CD1c-positive myeloid dendritic cell (primary cell): ENCODE measurements around the gene PLEKHG7.
"Not testable (repeated sequence)": the region's sequence is repeated elsewhere in the genome, so short reads cannot be mapped to it uniquely, and the experiment has no call there.

Source experiments
- DNase-seq: peaks from one replicate; pipeline ENCODE4 v3.0.0-alpha.2; 2016; ENCODE audit errors: extremely low spot score

Gene PLEKHG7

DNA sequence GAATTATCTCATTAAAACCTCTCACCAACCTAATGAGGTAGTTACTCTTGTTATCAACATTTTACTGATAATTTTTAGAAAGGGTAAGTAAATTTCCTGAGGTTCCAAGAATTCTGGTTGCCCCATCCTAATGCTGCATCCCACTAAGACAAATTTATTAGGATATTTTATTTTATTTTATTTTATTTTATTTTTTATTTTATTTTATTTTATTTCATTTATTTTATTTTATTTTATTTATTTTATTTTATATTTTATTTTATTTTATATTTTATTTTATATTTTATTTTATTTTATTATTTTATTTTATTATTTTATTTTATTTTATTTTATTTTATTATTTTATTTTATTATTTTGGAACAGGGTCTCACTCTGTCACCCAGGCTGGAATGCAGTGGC, 46.9 kb downstream of the PLEKHG7 start:
- DNase-seq: not testable (repeated sequence)

DNA sequence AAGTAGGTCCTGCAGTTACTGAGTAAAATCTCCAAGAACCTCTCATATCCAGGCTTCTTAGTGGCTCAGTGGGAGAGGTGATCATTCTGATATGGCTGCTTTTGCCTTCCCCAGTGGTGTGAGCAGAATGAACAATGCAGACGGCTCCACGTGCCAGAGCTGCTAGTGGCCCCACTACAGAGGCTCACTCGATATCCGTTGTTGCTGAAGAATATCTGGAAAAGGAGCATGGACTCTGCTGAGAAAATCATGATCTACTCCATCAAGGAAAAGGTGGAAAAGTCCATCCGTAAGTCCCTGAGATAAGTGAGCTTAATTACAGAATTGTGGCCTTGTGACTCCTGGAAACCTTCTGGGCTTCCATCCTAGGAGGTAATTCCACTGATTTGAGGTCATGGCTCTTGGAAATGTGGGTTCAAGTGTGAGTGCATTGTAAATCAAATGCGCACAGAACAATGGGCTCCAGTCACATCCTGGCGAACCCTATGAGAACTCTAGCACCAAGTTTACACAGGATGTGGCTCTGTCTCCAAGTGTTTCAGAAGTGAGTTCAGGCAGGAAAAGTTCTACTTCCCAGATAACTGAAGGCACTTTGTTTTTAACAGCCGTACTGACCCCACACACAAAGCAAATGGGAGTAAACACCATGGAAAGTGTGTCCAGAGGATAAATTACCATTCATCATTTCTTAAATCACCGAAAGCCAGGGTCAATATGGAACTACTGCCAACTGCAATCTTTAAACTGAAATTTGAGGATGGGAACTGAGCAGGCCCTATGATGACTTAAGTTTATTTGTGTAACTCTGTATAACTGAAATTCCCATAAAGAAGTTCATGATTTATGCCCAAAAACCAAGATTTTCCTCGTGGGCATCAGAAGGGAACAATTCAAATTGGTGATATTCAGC, 51.4 kb downstream of the PLEKHG7 start:
- no peak for DNase-seq

DNA sequence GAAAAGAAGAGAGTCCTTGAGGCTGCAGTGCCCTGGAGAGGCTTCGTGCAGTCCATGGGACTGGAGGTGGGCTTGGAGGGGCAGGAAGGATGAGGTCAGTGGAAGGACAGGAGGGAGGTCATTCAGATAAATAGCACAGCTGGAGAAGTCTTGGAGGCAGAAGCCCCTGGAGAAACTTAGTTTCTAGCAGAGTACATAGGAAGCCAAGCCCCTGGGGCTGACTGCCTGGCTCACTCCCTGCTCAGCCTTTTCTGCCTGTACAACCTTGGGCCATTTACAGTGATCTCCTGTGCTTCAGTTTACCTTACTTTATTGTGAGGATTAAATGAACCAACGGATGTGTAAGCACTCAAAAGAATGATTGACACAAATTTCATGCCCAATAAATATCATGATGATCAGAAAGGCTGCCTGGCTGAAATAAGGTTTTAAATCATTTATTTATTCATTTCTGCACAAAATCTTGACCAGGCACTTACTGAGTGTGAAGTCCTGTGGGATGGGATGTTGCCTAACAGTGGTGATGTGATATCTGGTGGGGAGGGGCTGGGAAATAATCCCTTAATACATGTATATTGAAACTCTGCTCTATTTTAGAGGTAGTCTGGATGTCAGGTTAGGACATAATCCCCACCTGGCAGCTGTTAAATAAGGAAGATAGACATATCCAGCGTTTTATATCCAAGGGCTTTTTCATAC, 54.3 kb downstream of the PLEKHG7 start:
- no peak for DNase-seq

DNA sequence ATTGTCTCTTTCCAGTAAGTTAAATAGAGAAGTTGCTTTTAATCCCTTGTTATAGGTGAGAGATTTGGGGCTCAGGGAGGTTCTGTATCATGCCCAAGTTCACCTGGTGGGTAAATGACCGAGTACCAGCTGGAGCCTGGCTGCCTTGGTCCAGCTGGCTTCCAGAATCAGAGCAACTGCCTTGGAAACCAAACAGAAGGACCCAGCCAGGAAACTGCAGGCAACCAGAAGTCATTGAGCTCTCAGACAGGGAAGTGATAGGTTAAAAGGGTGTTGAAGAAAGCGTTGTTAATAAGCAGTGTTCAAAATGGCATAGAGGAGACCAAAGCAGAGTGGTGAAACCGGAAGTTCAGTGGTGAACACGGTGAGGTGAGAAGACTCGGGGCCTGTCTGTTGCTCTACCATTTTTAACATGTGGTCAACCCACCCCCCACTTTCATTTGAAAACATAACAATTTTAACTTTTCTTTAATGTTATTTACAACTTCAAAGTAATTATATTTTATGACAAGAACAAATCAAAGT, 54.9 kb downstream of the PLEKHG7 start:
- no peak for DNase-seq

DNA sequence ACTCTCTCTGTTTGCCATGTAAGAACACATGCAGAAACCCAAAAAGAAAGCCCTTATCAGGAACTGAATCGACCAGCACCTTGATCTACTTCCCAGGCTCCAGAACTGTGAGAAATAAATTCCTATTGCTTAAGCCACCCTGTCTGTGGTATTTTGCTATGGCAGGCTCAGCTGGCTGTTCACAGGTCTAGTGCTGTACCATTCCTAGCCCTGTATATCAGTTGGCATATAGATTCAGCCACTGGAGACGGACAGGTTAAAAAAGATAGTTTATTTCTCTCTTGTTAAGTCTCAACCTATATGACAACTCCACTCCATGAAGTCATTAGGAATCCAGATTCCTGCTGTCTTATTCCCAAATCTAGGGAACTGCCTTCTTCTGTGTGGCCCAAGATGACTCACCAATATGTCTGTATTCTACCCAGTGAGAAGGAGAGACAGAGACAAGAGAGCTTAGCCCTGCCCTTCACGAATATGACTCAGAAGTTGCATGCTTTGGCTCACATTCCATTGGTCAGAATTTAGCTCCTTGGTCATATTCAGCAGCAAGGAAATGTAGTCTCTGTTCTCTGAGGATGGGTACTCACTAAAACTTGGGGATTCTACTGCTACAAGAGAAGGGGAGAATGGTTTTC, 57.0 kb downstream of the PLEKHG7 start:
- peak; percentile 6 for DNase-seq

DNA sequence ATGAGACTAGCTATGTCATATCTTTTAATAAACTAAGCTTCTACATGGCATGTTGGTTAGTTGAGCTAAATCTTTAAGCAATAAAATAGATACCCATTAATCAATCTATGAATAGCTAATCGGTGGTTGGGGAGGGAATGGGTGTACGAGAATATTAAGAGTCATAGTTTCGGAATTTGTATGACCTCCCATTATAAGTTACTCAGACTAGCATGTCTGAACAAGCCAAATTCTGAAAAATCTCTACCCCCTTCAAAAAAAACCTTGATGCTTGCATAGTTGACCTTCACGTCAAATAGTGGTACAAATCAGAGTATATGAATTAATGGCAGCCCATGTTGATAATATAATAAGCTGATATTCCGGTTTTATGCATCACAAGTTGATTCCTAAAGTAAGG, 60.0 kb downstream of the PLEKHG7 start:
- no peak for DNase-seq

DNA sequence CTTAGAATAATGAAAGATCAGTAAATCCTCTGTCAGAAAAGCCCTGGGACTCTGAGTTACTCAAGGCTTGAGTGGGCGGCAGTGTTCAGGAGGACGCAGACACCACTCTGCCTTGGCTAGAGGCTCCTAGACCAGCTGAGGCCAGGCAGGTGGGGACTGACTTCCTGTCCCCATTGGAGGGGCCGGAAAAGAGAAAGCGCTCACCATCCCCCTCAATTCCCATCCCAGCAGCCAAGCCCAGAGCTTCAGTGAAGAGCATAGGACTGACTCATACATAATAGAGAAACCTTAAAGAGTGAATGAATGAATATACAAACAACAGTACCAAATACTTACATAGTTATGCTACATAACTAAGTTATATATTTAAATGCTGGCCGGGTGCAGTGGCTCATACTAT, 62.0 kb downstream of the PLEKHG7 start:
- no peak for DNase-seq

DNA sequence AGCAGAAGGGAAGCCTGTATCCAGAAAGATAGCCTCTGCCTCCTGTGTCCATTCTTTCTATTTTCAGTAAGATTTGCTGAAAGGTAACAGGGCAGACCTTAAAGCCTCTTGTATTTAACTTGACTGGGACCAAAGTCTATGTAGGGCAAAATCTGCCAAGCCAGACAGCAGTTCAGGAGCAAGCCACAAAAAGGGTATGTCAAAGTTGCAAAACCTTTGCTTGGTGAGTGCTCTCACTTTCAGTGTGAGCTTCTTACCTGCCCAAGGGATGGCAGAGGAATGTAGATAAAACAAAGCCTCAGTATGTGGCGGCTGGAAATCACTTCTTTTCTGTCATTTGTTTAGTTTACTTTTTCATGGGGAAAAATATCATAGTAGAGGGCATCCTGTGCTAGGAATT, 63.1 kb downstream of the PLEKHG7 start:
- no peak for DNase-seq

DNA sequence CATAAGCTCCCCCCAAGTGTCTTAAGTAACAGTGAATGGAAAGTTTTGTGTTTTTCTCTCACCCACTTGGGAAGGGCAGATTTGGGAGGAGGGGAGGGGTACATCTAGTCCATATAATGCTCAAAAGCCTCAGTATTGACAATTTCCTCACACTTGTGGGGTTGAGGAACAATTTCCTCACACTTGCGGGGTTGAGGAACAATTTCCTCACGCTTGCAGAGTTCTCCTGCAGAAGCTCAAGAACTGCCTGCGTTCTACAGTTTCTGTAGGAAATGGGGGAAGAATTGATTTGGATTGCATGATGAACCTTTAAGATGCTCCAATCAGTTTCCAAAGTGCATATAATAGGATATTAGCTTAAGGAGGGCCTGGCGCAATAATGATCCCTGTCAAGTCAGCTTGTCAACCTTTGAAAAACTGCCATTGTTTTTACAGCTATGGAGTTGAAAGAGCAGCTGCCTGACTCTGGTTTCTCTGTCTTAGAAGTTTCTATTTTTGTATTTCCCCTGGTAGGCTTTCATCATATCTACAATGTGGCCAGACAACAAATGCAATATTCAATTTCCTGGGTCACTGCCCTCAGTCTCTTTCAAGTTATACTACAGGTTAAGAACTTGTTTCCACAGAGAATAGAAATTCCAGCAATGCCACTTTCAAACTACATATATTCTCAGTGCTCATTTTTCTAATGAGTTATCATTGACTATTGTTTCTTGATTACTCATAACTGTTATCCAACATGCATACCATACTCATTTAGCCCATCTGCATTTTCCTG, 66.5 kb downstream of the PLEKHG7 start:
- DNase-seq: no peak

DNA sequence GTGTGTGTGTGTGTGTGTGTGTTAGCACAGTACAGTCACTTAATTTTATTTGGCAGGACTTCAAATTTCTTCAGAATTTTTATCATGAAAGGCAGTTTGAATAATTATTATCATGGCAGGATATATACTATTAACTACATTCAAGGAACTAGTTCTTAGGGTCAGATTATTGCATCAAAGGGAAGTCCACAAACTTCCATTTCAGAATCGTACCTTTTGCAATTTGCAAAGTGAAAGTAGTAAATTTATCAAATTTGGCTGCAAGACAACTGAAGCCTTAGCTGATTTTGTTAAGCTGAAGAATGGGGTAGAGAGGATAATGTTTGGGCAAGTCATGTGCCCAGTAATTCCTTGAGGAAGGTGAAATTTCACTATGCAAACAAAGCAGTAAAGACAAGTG, 68.2 kb downstream of the PLEKHG7 start:
- peak; percentile 24 for DNase-seq

DNA sequence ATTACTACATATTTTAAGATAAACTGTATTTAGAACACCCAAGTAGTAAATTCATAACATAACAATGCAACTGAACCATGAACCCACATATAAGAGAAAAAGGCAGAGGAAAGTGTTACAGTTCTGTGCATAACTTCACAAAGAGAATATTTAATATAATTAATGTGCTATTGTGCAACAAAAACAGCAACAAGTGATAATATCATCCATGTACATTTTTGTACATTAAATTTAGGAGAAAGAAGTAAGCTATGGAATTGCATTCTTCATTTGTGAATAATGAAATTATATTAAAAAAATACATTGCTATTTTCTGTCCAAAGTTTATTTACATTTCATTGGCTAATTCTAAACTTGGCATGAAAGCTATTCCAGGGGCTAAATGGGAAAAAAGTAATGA, 72.6 kb downstream of the PLEKHG7 start:
- DNase-seq: no peak

DNA sequence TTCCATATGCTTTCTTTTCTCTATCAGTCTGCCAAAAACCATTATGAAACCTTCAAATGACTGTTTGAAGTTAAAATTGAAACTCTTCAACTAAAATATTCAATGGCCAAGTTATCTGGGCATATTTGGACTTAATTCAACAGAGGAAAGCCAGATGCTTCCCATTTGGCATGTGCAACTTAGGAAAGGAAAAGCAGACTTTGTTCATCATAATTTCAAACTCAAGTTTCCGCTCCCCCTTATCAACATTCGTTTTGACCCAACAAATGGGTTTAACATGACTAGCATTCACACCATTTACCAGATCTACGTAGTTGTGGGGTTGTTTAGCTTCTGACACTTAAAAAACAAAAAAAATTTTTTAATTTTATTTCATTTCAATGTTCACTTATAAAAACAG, 75.7 kb downstream of the PLEKHG7 start:
- DNase-seq: no peak

DNA sequence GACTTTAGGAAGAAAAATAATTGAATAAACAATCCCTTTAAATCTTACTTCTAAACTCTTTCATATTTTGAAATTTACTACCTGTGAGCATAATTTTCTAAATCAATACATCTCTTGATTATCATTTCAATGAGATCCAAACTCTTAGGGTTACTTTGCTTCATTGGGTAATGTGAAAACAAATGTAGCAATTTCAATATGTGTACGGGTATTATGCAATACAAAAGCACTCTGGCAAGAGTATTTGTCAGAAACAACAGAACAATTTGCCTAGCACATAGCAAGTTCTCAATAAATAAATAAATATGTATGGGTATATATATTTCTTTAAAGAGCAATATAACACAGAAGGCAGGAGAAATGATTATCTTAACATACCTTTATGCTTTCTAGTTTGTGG, 77.1 kb downstream of the PLEKHG7 start:
- DNase-seq: no peak

DNA sequence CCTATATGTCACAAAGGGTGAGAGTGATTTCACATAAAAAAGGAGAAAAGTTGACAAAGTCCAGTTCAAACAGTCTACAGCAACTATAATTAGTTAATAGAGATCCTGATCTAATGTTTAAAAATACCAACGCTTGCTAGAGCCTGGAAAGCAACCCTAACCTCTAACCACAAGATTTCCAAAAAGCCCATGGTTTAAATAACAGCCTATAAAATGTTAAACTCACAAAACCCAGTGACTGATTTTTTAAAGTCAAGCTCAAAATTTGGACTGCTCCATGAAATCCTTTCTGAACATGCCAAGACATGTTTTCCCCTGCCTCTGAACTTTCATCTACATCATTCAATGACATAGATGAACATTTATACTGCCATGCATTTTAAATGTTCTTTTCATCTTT, 81.6 kb downstream of the PLEKHG7 start:
- no peak for DNase-seq

DNA sequence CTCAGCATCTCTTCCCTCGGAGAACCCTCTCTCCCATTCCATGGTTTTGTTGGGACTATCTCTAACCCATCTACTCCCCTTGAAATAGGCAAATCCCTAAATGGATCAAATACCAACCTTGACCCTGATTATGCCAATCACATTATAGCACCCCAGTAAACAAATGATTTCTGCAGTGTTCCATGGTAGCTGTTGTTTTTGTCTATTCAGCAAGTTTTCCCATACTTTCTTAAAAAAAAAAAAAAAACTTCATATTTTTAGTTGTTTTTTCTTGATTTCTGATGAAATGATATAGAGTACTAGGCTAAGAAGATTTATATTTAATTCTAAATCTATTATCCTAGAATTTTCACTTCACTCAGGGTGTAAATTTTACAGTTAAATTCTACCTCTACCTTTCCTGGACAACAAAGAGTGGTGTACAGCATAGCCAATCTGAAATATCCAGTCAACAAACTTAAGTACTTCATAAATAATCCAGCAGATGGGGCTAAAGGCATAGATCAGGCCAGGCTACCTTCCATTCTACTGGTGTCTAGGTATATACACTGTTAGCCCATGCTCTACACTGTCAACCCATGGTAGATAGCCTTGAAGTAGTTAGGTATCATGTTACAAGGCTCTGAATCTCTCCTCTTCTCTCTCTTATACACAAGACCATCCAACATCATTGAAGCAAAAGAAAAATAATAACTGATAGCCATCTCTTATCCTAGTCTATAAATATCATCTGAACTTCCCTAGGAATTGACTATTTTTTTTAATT, 82.2 kb downstream of the PLEKHG7 start:
- peak; percentile 68 for DNase-seq

DNA sequence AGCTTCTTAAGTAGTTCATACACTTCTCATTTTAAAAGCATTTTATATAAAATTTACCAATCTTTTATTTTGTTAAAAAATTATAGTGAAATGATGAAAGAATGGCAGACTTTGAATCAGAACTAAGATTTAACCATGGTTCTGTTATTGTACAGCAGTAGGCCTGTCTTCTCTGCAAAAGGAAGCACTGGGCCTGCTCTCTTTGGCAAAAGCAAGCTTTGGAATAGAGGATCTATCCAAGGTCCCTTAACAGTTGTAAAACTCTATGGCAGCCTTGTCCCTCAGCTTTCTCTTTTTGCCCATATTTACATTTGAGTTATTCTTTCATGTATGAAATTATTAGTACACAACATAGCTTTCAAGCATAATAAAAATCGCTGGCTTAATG, 82.8 kb downstream of the PLEKHG7 start:
- no peak for DNase-seq

DNA sequence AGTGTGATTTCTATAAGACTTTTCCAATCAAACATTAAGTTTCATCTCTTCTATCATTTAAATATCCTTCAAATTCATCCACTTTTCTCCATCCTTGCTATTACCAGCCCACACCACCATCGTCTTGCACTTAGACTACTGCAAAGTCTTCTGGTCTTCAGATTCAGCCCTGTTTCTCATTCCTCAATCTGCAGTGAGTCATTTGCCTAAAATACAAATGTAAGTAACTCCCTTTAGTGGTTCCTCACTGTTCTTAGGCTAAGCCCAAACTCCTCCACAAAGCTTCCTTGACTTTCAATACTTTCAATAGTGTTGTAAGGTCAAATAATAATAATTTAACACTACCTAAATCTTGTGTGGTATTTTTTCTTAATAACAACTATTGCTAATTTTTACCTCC, 83.3 kb downstream of the PLEKHG7 start:
- no peak for DNase-seq

DNA sequence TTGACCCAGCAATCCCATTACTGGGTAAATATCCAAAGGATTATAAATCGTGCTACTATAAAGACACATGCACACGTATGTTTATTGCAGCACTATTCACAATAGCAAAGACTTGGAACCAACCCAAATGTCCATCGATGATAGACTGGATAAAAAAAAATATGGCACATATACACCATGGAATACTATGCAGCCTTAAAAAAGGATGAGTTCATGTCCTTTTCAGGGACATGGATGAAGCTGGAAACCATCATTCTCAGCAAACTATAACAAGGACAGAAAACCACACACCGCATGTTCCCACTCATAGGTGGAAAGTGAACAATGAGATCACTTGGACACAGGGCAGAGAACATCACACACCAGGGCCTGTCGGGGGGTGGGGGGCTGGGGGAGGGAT, 91.6 kb downstream of the PLEKHG7 start:
- DNase-seq: not testable (repeated sequence)

DNA sequence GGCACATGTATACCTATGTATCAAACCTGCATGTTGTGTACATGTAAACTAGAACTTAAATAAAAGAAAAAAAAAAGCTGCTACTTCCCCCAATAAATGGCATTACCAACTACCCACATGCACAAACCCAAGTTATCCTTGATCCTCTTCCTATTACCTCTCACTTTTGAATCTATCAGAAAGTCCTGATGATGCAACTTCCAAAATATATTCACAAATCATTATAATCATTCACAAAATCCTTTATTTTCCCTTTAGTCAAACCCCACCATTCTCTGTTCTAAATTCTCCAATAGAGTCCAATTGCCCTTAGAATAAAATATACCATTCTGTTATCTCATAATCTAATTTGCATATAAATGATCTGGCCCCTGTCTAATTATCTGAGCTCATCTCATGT, 92.0 kb downstream of the PLEKHG7 start:
- DNase-seq: no peak

DNA sequence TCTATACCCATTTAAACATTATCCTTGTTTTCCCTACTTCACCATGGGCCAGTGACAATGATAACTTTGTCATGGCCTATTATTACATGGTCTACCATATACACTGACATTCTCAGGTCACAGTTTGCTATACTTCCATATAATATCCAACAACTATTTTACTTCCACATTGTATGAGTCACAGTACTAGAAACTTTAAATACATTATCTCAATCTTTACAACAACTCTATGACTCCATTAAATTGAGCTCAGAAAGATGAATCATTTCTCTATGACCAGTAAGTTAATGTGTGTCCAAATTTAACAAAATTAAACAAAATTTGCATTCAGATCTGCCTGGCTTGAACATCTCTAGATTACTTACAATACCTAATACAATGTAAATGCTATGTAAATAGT, 93.9 kb downstream of the PLEKHG7 start:
- no peak for DNase-seq

DNA sequence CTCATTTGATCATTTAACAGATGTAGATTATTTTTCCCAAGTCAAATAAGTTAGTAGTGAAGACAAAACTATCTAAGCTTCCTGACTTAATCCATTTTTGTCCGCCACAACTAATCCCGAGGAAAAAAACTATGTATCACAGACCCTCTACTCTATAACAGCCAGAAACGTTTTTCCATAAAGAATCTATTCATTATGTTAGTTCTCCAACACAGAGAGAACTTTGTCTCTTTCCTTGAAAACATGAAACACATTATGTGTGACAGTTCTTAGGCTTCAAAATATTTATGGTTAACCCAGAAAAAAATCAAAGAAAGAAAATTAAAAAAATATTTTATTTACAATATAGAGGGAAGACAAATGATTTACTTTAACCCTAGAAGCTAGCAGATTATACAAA, 100.1 kb downstream of the PLEKHG7 start:
- DNase-seq: no peak
